DMS153 treated with DMSO at 0.1 percent for 48 hours (cell line): ENCODE data around the gene TARS1.
"Not testable (repeated sequence)": the region's sequence is repeated elsewhere in the genome, so short reads cannot be mapped to it uniquely, and the experiment has no call there.

ENCODE experiments used
- DNase-seq: peaks from one replicate; lab custom pipeline; 2025; ENCODE audit not compliant: unreplicated experiment; lab: John Stamatoyannopoulos, UW

The TARS1 gene

DNA sequence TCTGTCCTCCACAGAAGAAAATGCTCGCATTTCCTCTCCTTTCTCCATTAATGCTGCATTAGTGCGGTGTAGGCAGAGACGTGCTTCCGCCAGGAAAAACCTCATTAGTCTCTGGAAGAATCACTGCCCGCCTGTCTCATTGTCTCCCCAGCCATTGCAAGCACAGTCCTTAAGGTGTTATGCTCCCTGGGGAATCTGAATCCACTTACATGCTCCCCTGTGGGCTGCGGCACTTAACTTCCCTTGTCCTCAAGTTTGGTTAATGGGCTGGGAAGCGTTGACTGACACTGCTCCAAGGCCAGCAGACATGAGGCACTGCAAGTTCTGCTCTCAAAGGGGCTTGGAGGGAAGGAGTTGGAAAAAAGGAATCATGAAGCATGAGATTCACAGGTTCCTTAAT lies 41.6 kb downstream of the TARS1 start:
- no peak for DNase-seq

GRCh38 chr5:33487236-33487635 lies 46.5 kb downstream of the TARS1 start:
- no peak for DNase-seq

- DNase-seq = no peak
Measured at GRCh38 chr5:33488558-33489355, 48.0 kb downstream of the TARS1 start.

GRCh38 chr5:33489481-33490067 lies 48.8 kb downstream of the TARS1 start:
- no peak for DNase-seq

GRCh38 chr5:33490071-33490665 lies 49.4 kb downstream of the TARS1 start:
- DNase-seq = no peak

DNA sequence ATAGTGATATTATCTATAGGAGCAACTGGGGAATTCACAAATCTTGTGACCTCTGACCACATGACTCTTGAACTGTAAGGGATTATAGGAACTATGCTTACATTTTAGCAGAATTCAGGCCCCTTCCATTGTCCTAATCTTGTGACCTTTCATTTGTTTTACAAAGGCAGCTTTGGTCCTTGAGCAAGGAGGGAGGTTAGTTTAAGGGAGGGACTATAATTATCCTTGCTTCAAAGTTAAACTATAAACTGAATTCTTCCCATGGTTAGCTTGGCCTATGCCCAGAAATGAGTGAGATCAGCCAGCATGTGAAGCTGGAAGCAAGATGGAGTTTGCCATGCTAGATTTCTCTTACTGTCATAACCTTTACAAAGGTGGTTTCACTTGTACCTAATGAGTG lies 51.2 kb downstream of the TARS1 start:
- DNase-seq = no peak

- no peak for DNase-seq
Measured at GRCh38 chr5:33494466-33494865, 53.7 kb downstream of the TARS1 start.

GRCh38 chr5:33501260-33501659 lies 60.5 kb downstream of the TARS1 start:
- DNase-seq = no peak

DNA sequence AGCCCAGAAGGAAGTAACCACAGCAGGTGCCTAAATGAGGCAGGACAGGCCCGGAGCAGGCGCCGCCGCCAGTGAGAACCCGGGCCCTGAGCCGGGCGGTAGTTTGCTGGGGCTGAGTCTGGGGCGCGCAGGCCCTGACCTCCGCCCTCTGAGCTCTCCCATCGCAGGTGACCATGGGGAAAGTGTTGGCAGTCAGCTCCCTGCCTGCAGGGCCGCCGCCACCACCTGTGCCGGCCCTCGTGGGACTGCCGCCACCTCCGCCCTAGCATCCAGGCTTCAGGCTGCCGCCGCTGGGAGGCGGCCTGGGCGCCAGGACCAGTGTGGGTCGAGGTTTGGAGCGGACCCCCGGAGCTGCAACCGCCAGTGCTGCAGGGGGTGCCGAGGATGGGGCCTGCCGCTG lies 61.1 kb downstream of the TARS1 start:
- no peak for DNase-seq

DNA sequence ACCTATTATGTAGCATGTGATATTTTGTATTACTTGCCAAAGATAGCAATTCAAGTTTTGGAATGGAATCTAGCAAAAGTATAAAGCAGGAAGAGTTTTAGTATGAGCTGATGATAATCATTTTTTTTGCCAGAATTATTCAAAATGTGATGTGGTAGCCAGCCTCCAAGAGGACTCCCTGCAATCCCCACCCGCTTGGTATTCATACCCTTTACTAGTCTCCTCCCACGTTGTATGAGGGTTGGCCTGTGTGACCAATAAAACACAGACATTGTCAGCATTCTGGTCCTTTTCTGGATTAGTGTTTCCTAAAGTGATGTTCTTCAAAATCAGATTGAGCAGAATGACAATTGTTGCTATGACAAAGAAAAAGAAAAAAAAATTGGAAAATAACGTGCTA lies 63.8 kb downstream of the TARS1 start:
- no peak for DNase-seq

GRCh38 chr5:33507426-33507825 lies 66.7 kb downstream of the TARS1 start:
- no peak for DNase-seq

GRCh38 chr5:33509036-33509435 lies 68.3 kb downstream of the TARS1 start:
- DNase-seq = no peak

DNA sequence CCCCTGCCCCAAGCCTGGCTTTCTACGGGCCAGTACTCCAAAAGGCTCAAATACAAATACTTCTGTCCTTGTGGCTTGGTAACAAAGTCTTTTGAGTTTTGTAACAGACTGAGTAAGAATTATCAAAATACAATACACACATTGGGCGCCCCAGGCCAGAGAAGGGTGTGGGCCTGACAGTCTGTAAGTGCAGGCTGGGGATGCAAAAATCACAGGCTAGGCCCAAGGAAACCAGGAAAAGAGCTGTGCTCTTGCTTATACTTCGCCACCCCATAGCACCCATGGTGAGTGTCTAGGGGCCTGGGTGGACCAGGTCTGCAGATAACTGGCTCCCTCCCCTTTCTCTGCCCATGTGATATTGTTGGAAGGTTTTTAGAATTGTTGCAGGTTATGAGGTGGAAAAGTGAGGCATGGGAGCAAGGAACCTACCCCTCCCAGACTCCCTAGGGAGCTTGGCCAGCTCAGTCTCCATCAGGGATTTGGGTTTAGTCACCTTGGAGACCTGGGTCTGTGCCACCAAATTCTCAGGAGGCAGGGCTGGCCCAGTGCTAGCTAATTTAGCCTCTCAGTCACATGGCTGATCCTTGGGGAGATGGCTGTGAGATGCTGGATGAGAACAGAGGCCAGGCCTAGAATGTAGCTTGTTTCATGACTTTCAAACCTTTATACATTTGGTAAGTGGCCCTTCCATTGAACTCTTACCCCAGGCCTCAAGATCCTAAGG lies 72.9 kb downstream of the TARS1 start:
- DNase-seq = no peak

- not testable (repeated sequence) for DNase-seq
Measured at GRCh38 chr5:33515366-33515765, 74.6 kb downstream of the TARS1 start.

- DNase-seq = no peak
Measured at GRCh38 chr5:33516421-33516820, 75.7 kb downstream of the TARS1 start.
